Islet precursor cell (in vitro differentiated cells): ENCODE results near the gene RAC3.

Experiments used
- DNase-seq: peaks from one replicate; pipeline ENCODE4 v3.0.0-alpha.2; 2018

RAC3 gene

DNA sequence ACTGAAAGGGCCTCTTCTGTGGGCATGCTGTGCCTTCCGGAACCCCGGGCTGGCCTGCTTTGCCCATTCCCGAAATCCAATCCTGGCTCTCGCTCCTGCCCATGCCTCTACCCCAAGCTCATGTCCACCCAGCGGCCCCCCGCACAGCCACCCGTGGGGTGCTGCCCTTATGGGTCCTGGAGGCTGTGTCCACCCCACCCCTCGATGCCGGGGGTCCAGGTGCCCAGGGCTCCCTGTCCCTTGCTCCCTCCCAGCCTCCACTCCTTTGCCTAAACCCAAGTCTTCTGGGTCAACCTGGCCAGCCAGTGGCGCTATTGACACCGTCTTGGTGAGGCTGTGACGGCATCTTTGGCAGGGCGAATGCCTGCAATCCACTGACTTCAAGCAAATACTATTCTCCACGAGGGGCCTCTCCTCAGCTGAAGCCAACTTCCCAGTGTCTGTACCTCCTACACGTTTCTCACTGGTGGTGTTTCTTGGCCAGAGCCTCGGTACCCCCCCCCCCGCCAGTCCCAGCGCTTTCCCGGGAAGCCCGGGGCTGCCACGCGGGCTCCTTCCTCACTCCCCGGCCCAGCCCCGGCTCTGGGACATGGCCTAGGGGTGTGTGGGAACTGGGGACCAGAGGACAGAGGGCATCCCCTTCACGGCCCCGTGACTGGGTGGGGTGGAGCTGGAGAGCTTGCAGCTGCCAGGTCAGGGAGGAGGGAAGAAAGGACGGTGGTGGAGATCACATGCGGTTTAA lies 46.3 kb downstream of the RAC3 start:
- no peak for DNase-seq

DNA sequence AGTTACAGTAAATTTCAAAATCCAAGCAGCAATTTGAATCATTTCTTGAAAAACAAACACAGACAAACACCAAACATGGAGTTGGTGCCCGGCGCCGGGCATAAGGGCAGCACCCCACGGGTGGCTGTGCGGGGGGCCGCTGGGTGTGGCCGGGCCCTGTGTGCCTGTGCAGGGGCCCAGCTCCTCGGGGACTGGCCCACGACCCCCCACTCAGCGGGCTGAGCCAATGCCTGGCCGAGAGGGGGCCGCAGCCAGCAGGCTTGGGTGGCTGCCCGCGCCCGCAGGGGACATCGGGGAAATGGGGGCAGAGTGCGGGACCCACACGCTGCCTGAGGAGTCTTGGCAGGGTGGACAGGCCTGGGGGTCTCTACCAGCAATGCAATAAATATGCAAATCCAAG lies 47.0 kb downstream of the RAC3 start:
- no peak for DNase-seq

DNA sequence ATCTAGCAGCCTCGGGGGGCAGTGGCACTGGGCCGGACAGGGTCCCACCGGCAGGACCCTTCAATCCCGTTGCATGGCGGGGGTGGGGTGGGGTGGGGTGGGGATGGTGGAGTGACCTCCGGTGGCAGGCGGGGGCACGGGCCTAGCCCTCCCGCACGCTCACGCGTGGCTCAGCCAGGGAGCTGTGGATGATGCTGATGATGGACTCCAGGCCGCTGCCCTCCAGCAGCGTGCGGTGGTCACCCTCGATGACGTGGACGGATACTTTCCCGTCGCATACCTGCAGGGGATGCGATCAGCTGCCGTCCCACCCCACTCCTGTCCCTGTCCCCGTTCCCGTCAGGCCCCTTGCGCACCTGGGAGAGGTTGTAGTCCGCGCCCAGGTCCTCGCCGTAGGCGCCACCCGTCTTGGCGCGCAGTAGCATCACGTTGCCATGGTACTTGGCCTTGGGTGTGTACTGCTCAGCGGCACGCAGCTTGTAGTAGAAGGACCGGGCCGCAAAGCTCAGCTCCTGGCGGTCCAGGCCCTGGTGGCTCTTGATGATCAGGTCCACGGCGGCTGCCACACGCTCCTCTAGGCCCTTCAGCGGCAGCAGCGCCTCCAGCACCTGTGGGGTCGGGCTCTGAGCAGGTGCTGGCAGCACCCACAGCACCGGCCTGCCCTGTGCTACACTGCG lies 47.7 kb downstream of the RAC3 start:
- DNase-seq: no peak

DNA sequence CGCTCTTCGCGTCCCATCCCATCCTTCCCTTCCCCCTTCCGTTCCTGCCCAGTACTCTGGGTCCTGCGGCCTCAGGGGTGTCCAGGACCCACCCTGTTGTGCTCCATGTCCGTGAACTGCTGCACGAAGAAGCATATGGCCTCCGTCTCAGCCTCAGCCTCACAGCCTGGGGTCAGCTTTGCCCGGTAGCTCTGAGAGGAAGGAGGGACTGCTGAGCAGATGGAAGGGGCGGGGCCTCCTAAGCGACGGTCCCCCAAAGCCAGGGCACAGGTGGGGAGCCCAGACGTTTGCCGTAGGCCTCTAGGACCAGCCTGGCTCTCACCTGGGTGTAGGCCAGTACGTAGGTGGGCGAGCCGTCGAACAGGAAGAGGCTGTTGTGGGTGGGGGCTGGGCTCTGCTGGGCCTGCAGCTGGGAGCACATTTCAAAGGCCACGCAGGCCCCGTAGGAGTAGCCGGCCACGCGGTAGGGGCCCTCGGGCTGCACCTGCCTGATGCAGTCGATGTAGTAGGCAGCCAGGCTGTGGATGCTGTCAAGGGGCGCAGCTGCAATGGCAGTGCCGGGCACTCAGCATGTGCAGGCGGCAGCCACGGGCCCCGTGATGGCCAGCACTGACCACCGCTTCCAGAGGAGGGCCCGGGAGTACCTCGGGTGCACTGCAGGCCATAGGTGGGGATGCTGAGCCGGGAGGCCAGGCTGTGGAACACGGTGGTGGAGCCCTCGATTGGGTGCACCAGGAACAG lies 48.7 kb downstream of the RAC3 start:
- DNase-seq: no peak

DNA sequence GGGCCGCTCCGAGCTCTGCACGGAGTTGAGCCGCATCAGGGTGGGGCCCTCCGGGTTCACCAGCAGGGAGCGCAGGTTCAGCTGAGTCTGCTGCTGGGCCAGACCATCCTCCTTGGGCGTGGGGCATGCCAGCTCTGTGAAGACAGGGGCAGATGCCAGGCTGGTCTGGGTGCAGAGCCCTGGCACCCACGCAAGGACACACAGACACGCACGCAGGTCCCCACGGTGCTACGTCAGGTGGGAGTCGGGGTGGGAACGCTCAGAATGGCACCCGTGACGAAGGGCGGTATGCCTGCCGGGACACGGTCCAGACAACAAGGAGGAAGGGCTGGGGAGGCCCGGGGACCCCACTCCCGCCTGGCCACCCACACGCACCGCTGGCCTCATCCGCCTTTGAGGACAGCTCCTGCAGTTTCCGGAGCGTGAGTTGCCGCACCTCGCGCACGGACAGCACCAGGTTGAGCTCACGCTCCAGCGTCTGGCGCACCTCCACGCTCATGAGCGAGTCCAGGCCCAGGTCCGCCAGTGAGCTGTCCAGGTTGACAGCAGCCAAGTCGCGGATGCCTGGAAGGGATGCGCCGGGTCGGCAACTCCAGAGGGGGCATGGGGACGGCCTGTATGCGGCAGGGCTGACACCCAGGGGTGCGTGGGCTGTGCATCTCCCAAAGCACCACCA lies 49.4 kb downstream of the RAC3 start:
- no peak for DNase-seq

DNA sequence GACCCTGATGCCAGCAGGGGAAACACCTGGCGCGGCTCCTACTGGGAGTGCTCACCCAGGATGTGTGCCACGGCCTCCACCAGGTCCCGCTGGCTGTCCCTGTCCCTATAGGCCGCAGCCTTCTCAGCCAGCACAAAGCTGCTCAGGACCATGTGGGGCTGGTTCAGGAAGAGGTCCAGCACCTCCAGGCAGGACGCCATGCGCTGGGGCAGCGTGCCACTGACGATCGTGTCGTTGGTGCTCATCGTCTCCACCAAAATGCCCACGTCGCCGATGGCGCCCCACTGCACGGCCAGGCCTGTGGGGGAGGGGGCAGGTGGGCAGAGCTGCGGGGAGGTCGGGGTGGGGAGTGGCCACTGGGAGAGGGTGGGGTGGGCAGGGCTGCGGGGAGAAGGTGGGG lies 50.1 kb downstream of the RAC3 start:
- no peak for DNase-seq

DNA sequence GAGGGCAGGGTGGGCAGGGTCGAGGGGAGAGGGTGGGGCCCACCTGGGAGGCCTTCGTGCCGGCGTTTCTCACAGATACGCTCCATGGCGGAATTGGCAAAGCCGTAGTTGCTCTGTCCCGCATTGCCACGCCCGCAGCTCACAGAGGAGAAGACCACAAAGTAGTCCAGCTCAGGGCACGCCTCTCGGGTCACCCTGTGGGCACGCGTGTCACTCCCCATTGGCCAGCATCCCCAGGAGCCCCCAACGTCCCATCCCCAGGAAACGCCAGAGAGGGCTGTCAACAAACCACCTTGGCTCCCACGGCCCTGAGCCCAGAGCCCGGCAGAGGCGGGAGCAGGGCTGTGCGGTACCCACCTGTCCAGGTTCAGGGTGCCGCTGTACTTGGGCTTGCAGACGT lies 50.5 kb downstream of the RAC3 start:
- DNase-seq: no peak

DNA sequence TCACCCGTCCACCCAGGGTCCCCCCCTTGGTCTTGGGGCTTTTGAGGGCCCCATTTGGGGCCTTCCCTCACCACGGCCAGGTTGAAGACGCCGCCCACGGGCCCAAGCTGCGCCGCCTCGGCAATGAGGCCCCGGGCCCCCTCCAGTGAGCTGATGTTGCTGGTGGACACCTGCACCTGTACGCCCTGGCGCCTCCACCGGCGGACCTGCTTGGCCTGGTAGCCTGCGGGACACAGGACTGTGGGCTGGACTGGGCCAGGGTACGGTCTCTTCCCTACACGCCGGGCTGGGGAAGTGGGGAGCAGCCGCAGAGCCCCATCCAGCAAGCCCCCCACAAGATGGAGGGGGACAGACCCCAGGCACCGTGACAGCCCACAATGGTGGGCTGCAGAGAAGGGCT lies 51.0 kb downstream of the RAC3 start:
- no peak for DNase-seq

DNA sequence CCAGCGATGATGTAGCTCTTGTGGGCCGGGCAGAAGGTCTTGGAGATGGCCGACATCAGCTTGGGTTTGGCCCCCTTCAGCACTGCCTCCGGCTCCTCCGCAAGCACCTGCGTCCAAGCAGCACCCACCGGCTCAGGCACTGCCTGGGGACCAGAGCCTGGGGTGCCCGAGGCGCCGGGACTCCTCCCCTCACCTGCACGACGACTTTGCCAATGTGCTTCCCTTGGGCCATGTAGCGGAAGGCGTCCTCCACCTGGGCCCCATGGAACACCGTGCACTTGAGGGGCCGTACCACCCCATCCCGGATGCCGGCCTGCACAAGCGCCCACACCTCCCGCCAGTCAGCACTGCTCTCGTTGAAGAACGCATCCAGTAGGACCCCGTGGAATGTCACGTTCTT lies 51.5 kb downstream of the RAC3 start:
- DNase-seq: no peak
